ENCODE data around the gene CEP164.
"Not testable (repeated sequence)": the region's sequence is repeated elsewhere in the genome, so short reads cannot be mapped to it uniquely, and the experiment has no call there.

Gene CEP164

DNA sequence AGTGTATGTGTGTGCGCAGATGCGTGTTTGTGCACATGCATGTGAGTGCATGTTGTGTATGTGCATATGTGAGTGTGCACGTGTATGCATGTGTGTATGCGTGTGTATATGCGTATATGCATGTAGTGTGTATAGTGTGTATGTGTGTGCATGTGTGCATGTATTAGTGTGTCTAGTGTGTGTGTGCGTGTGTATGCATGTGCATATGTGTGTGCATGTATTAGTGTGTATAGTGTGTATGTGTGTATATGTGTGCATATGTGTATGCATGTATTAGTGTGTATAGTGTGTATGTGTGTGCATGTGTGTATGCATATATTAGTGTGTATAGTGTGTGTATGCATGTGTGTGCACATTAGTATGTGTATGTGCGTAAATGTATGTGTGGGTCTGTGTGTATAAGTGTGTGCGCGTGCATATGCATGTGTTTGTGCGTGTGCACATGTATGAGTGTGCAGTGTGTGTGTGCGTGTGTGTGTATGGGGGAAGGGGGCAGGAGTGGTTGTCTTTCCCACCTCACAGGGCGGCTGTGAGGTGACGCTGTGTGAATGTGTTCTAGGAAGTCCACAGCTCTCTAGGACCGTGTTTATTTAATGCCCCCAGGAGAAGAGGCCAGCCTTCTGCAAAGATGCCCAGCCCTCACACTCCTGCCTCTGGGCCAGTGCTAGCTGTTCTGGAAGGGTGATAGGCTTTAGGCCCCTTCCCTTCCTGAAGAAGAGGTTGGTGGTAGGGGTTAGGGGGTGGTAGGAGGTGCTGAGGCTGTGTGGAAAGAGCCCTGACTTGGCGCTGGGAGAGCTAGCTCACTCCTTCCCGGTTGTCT is 114.6 kb downstream of the CEP164 start:
- DNase-seq (ENCODE audit: low read depth), result no peak

DNA sequence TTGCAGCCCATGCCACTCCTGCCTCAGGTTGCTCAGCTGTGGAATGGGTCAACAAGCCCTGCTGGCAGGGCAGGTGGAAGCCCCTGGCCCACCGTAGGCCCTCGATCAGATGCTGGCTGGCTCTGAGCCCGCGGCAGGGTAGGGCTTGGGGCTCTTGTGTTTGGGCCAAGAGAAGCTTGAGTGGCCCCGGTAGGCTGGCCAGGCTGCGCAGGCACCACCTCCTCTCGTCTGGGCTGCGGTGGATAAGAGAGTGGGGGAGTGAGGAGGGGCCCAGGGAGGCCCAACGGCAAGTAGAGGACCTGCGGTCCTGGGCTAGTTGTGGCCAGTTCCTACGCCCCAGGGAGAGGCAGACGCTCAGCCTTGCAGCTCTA is 115.2 kb downstream of the CEP164 start:
- no peak for DNase-seq (ENCODE audit: low read depth)

DNA sequence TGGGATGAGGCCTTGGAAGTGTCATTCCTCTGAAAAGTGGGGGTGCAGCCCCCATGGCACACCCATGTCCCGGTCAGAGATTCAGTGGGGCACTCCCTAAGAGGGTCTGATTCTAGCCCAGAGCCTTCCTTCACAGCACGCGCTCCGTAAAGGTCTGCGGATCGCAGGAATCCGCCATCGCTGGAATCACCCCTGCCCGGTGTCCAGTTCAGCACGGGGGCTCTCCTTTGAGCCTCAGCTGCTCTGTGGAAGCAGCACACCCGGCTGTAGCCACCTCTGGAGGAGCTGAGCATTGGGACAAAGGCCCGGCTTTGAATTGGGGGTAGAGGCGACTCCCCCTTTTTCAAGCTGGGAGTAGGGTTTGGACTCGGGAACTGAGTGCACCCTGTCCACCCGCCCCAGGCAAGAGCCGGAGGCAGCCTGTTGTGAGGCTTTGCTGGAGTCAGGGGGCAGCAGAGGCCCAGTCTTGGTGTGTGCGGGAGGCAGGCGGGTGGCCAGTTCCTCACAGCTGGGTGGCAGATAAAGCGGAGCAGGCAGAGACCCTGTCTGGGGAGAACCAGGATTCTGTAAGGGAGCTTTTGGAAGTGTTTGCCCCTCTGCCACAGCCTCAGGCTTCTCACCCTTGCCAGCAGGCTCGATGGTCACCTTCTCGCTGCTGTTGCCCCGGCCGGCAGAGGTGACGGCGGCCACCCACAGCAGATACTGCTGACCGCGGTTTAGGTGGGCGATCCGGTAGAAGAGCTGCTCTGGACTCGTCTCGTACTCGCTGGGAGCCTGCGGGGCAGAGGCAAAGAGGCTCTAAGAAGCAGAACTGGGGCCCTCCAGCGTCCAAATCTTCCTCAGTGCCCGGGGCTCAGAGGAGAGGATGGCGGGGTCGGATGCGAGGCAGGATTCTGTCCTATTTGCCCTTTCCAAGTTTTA is 115.9 kb downstream of the CEP164 start:
- DNase-seq (ENCODE audit: low read depth), result peak; percentile 5

DNA sequence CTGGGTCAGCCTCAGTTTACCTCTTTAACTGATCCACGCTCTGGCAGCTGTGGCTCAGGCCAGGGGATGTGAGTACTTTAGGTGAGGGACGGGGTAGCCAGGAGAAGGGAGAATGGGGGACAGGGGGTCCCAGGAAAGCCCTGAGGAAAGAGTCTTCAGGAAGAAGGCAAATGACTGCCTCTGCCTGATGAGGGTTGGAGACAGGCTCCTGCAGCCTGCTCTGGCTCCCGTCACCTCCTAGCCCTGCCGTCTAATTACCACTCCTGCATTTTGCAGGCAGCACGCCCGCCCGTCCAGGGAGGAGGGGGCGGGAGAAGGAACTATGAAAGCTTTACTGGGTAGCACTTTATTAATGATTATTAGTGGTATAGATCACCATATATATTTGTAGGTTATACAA is 116.6 kb downstream of the CEP164 start:
- no peak for DNase-seq (ENCODE audit: low read depth)

DNA sequence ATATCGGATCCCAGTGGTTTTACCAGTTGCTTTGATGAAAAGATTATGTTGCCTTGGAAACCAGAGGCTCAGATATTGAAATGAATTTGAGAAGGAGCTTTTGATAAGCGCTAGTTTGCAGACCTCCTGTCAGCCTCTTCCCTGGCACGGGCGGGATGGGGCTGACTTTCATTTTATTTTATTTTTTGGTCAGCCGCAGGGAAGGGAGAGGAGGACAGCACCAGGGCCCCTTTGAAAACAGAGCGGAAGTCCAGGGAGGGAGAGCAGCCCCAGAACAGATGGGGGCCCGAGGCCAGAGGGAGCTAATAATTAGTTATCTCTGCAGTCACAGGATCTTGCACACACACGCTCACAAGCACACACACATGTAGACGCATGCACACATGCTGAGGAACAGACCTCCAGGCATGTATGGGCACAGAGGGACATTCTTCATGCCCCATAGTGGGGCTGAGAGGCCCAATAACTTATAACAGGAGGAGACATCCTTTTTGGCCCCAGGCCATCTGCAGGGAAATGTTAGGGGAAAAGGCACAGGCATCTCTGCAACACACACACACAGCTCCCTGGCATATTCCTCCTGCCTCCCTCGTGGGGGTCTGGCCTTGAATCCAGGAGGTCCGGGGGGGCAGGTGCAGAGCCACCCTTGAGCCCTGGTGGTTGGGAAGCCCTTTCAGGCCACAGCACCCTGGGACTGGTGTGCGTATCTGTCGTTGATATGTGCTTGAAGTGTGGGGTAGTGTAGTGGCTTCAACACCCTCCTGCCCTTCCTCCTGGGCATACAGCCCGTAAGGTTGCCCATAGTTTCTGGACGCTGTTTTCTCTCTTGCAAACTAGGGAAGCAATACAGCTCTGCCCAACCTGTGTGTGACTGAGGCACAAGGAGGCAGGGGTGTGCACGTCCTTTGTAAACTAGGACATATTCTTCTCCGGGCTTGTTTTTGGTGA is 117.3 kb downstream of the CEP164 start:
- DNase-seq (ENCODE audit: low read depth), result no peak

DNA sequence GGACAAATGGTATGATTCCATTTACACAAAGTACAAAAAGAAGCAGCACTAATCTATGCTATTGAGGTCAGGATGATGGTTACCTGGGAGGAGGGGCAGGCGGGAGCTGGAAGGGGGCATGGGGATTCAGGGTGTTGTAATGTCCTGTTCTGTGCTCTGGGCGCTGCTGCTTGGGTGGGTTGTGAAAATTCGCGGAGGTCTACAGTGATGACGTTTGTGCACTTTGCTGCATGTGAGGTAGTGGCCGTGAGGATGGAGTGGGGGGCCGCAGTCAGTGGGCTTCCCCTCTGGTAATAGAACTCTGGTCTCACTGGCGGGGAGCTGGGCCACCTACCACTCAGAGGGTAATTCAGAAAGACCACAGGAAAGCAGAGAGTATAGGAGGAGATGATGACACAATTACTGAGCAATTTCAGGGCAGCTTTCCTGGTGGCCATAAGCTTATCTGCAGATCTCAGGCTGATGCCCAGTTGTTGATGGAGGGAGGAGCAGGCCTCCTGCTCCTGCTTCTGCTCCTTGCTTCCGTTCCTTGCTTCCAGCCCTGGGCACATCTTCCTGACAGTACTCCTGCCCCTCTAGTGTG is 121.5 kb downstream of the CEP164 start:
- no peak for DNase-seq (ENCODE audit: low read depth)

DNA sequence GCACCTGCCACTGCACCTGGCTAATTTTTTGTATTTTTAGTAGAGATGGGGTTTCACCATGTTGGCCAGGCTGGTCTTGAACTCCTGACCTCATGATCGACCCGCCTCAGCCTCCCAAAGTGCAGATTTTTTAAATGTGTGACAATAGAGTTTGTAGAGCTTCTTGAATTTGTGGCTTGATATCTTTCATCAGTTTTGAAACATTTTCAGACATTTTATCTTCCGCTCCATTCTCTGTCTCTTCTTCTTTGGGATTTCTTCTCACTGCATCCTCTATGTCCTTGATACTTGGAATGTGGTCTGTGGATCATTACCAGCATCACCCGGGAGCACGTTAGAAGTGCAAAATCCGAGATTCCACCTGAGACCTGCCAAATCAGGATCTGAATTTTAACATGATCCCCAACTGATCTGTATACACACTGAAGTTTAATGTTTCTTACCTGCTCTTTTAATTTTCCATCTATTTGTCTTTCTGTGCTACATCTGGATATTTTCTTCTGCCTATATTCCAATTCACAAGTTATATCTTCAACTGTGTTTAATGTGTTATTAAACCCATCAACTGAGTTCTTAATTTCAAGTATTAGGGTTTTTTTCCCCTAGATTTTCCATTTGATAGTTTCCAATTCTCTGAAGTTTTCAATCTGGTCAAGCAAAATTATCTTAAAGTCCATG is 126.4 kb downstream of the CEP164 start:
- no peak for DNase-seq (ENCODE audit: low read depth)

DNA sequence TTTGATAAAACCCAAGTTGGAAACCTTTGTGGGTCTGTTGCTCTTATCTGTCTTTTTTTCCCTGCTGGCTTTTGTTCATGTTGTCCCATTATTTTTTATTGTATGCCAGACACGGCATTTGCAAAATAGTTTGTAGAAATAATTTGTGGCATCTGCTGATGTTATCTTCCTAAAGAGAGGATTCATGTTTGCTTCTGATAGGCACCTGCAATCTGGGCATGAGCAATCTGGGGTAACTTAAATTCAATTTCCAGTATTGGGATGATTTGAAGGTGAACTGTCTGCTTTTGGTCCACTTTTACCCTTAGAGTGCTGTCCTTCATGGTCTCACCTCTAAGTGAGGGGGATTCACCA is 126.9 kb downstream of the CEP164 start:
- DNase-seq (ENCODE audit: low read depth), result no peak

DNA sequence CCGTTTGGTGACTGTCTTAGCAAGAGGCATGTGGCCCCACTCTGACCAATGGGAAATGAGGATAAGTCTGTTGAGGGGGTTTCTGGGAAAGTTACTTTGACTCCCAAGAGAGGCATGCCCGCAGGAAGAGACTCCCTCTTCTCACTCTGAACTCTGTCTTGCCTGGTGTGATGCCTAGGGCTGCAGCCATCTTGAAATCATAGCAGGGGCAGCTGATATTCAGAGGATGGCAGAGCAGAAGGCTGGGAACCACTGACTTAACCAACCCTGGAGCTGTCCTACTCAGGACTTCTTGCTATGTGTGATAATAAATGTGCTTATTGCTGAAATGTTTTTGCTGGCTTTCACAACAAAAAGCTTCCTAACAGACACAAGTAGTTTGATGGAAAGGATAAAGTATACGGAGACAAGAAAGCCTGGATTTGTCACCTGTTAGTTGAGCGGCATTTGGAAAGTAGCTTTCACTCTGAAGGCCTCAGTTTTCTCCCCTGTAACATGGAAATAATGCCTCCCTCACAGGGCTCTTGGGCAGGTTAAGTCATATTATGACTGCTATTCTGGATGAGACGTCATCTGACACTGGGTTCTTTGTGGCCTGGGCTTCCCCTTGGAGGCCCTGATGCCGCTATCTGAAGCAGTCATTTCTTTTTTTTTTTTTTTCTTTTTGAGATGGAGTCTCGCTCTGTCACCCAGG is 128.5 kb downstream of the CEP164 start:
- DNase-seq (ENCODE audit: low read depth), result no peak

DNA sequence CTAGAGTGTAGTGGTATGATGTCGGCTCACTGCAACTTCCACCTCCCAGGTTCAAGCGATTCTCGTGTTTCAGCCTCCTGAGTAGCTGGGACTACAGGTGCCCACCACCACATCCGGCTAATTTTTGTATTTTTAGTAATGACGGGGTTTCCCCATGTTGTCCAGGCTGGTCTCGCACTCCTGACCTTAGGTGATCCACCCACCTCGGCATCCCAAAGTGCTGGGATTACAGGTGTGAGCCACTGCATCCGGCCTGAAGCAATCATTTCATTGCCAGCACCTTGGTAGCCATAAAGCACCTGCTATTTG is 129.0 kb downstream of the CEP164 start:
- DNase-seq (ENCODE audit: low read depth), result not testable (repeated sequence)

DNA sequence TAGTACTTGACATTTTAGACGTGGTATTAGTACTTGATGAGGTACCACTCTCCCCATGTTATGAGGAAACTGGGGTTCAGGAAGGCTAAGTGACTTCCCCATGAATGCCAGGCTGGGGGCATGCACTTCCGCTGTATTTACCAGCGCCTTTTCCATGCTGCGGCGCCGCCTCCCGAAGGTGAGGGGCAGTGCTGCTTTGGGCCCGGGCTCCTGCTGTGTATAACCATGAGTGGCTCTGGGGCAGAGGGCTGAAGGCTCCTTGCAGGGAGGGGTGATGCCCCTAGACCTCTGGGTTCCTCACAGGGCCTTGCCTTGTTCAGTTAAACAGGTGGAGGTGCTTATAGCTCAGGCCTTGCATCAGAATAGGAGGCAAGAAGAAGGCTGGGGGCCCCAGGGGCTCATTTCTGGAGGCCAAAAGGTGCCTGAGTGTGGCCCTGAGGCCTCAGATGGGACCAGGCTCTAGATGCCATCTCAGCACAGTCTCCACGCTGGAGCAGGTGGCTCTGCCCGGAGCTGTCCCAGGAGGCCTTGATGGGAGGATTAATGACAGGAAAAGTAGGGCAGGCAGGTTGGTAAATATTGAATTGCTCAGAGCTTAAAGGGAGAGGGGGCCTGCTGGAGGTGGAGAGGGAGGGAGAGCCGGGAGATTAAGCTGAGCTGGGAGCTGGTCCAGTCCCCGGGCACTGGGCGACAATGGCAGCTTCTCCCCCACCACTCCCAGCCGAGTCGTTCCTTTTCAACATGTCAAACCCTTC is 129.6 kb downstream of the CEP164 start:
- DNase-seq (ENCODE audit: low read depth), result no peak

DNA sequence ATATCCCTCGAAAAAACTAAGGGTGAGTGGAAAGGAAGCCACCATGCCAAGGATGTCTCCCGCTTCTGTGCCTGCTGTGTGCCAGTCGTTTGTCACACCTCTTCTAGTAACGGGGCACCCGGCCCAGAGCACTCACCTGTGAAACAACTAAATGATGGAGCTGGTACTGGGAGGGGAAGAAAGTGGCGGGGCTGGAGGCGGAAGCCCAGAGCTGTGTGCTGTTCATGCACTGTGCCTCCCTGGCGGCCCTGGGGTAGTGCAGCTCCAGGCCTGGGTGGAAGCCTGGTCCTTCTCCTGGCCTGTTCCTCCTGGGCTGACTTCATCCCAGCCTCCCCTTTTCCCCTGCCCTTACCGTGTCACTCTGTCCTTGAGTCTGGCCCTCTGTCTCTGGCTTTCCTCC is 130.2 kb downstream of the CEP164 start:
- DNase-seq (ENCODE audit: low read depth), result no peak

DNA sequence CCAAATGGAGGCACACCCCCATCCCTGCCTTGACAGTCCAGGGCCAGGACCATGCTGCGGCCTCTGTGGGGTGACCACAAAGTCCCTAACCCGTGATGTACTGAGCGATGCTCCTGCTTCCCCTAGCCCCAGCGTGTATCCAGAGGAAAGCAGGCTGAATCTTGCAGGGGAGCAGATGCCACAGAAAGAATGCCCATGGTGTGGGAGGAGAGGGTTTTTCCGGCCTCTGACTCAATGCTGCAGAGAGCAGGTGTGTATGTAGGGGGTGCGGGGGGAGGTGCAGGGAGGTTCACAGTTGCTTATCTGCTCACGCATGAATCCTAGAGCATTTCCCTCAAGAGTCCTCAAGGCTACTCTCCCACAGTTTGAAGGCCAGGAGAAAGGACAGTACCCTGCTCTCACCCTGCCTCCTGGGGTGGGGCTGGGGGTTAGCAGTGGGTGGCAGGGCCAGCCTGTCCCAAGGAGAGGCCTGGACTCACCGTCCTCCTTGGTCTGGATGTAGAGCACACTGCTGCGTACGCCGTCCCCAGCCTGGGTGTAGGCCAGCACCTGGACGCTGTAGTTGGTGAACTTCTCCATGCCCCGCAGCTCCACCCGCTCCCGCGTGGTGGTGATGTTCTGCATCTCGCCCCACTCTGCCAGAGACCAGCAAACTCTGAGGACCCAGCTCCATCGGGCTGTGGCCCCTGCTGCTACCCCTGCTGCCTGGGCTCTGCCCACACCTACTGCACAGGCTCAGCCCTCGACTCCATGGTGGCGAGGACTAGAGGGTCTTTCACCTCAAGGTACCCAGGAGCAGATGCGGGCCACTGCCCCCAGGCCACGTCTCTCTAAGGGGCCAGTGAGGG is 130.8 kb downstream of the CEP164 start:
- DNase-seq (ENCODE audit: low read depth), result no peak

DNA sequence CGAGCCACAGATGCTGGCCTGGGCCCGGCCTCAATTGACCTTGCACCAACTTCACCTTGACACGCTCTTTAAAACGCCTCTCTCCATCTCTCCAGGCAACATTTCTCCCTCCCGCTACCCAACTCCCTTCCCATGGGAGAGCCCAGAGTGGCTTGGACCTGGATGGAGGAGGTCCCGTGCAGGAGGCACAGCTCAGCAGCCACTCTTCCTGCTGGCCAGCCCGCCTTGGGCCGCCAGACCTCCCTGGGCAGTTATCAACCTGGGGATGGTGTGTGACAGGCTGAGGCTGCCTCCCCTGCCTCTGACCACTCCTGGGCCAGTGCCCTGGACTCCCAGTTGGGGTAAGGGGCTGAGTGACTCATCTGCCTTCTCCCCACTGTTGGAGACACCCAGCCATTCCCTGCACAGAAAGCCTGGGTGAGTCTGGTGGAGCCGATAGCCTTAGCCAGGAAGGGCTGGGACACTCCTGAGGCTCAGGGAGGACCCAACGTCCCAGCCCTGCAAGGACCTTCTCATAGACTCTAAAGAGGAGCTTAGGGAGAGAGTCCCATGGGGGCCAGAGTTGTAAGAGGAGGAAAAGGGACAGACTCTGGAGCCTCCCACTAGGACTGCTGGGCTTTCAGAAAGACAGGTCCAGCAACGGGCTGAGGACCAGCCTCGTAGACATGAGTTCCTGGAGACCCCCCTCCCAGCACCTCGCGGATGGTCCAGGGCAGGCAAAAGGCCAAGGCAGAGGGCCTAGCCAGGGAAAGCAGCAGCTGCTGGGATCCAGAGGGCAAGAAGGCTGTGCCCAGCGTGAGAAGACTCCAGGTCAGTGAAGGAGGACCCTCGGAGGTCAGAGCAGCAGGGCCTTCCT is 131.7 kb downstream of the CEP164 start:
- DNase-seq (ENCODE audit: low read depth), result no peak

DNA sequence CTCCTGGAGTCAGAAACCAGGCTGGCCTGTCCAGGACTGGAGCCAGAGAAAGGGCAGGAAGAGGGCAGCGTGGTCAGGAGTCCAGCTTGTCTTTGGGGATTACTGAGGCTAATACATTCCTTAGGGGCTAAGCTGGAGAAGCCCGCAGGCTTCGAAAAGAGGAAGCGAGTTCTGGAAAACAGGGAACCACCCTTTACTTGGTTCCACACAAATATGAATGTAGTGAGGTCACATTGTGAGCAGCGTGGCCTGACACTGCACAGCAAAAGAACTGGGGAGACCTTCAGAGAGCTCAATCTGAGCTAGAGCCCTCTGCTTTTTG is 132.3 kb downstream of the CEP164 start:
- no peak for DNase-seq (ENCODE audit: low read depth)

DNA sequence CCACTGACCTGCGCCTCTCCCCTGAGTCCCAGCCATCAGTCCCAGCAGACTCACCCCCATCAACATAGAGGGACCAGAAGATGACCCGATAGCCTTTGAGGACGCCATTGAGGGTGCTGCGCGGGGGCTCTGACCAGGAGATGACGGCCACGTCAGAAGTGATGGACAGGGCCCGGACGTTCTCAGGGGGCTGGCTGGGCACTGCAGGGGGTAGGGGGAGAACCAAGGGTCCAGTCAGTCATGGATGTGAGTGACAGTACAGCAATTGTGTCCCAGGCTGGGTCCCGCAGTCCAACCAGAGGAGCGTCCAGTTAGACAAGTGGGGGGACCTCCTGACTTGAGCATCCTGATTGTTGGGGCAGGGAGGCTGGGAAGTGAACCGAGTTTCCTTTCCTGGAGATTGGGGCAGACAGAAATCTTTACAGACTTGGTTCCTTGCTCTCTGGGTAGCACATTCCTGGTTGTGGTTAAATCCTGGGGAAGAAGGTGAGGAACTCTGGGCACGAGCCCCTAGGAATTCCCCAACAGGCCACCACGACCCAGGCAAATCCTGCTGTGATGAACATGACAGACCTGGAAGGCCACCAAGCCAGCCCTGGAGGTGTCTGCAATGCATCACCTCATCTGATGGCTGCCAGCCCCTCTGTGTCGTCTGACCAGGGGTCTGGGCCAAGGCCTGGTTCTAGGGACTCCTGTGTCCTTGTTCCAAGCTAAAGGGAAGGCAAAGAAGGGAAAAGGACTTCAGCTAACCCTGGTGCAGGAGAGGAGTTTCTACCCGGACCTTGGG is 133.9 kb downstream of the CEP164 start:
- DNase-seq (ENCODE audit: low read depth), result no peak

DNA sequence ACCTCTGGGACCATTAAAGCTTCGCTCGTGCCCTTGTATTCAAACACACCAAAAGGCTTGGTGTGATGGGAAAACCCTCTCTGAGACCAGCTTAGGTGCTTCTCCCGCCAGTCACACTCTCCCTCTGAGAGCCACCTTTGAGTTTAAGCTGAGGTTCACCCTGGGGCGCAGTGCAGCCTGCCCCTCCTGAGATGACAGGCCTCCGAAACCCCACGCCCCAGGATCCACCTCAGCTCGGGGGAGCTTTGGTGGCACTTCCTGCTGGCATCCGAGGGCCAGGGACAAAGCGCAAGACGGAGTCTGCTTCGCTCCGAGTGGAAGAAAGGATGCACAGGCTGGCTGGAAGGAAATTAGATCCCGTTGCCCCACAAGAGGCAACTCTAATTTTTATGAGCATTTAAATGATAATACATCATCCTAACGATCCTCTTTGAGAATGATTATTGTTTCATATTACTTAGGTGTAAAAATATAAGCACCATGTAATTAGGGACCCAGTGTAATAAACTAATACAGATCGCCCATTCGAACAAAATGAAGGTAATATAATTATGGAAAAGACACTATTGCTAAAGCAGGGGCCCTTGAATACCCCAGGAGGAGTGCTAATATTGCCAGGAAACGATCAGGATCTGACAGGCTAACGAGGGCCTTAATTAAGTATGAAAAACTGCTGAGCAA is 134.7 kb downstream of the CEP164 start:
- no peak for DNase-seq (ENCODE audit: low read depth)
